ENCODE data around the gene E2F1.
"Not testable (repeated sequence)": the region's sequence is repeated elsewhere in the genome, so short reads cannot be mapped to it uniquely, and the experiment has no call there.

The E2F1 gene

DNA sequence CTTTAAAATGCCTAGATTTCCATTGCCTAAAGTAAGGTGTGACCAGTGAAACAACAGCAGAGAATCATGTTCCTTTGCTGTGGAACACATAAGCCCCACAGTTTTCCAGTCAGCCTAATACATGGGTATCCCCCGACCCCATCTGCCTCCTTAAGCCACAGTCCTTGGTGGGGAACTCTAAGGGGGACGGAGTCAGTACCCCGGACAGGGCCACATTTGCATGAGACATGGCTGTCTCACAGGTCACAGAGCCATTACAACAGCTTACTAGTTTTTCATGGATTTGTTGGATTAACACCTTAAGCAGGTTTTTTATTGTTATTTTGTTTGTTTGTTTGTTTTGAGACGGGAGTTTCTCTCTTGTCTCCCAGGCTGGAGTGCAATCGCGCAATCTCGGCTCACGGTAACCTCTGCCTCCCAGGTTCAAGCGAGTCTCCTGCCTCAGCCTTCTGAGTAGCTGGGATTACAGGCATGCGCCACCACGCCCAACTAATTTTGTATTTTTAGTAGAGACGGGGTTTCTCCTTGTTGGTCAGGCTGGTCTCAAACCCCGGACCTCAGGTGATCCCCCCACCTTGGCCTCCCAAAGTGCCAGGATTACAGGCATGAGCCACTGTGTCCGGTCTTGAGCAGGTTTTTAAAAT, 39.1 kb downstream of the E2F1 start:
- not testable (repeated sequence) for H4K91ac ChIP-seq (ENCODE audit: low read depth, low read length); H4K8ac ChIP-seq (ENCODE audit: low read depth, low read length); H3K79me1 ChIP-seq (ENCODE audit: low read length); H3K23ac ChIP-seq (ENCODE audit: low read length); H2AK5ac ChIP-seq (ENCODE audit: low read length); H3K9ac ChIP-seq (ENCODE audit: low read length); H3K79me2 ChIP-seq (ENCODE audit: control insufficient read depth, insufficient read depth, low read length, poor library complexity); H3K4me1 ChIP-seq (ENCODE audit: control insufficient read depth in 1 of 2, insufficient read depth in 2 of 2, low read length in 2 of 2); H3K18ac ChIP-seq (ENCODE audit: low read length); H2AFZ ChIP-seq (ENCODE audit: insufficient read depth, low read length, poor library complexity); H3K4me3 ChIP-seq (ENCODE audit: low read depth, low read length); H3K4ac ChIP-seq (ENCODE audit: low read depth, low read length); DNase-seq; H3K27ac ChIP-seq (ENCODE audit: low read depth, low read length); H3K14ac ChIP-seq (ENCODE audit: low read length); H4K12ac ChIP-seq (ENCODE audit: low read depth, low read length); H2BK12ac ChIP-seq (ENCODE audit: low read length); H3K27me3 ChIP-seq (ENCODE audit: insufficient read depth, low read length); H2BK5ac ChIP-seq (ENCODE audit: low read depth, low read length, poor library complexity); H3K4me2 ChIP-seq (ENCODE audit: low read length); H3K9me3 ChIP-seq (ENCODE audit: insufficient read depth, low read depth, low read length); H2BK120ac ChIP-seq (ENCODE audit: insufficient read depth, low read length, poor library complexity)
- H3K36me3 ChIP-seq (ENCODE audit: control insufficient read depth in 1 of 2, insufficient read depth in 2 of 2, low read length in 2 of 2) = peaks cover 16 to 17% of the 10 kb centered on the region in 2 experiments
- WGBS (ENCODE audit: extremely low coverage, insufficient coverage, insufficient read length) = no CpG with 5 or more reads among the region's 14 CpGs

DNA sequence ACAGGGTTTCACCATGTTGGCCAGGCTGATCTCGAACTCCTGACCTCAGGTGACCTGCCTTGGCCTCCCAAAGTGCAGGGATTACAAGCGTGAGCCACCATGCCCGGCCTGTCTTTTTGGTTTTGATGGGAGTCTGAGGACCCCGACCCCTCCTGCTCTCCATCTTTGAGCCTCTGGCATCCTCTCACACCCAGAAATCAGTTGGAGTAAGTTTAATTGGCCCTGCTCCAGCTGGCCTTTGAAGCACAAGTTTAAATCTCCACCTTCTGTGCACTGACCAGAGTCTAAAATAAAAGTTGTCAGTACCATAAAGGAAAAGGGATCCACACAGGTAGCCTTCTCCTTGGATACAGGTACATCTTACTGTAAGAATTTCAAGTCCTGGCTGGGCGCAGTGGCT, 40.0 kb downstream of the E2F1 start:
- no peak overlapping the region for H2BK12ac ChIP-seq (ENCODE audit: low read length)
- H3K9ac ChIP-seq (ENCODE audit: low read length) = no peak overlapping the region
- H3K27me3 ChIP-seq (ENCODE audit: insufficient read depth, low read length) = no peaks in the 10 kb centered on the region
- no peak overlapping the region for H2AK5ac ChIP-seq (ENCODE audit: low read length)
- no peak overlapping the region for H3K23ac ChIP-seq (ENCODE audit: low read length)
- no peak overlapping the region for H3K4ac ChIP-seq (ENCODE audit: low read depth, low read length)
- no peak for DNase-seq
- H4K8ac ChIP-seq (ENCODE audit: low read depth, low read length) = no peak overlapping the region
- no peak overlapping the region for H4K12ac ChIP-seq (ENCODE audit: low read depth, low read length)
- H3K27ac ChIP-seq (ENCODE audit: low read depth, low read length) = no peak overlapping the region
- no peaks in the 10 kb centered on the region for H3K79me1 ChIP-seq (ENCODE audit: low read length)
- WGBS (ENCODE audit: extremely low coverage, insufficient coverage, insufficient read length) = no CpG with 5 or more reads among the region's 5 CpGs
- H2BK5ac ChIP-seq (ENCODE audit: low read depth, low read length, poor library complexity) = no peak overlapping the region
- H3K36me3 ChIP-seq (ENCODE audit: control insufficient read depth in 1 of 2, insufficient read depth in 2 of 2, low read length in 2 of 2) = peaks cover 19 to 20% of the 10 kb centered on the region in 2 experiments
- no peak overlapping the region for H3K4me3 ChIP-seq (ENCODE audit: low read depth, low read length)
- no peaks in the 10 kb centered on the region for H3K79me2 ChIP-seq (ENCODE audit: control insufficient read depth, insufficient read depth, low read length, poor library complexity)
- no peaks in the 10 kb centered on the region for H3K9me3 ChIP-seq (ENCODE audit: insufficient read depth, low read depth, low read length)
- H2AFZ ChIP-seq (ENCODE audit: insufficient read depth, low read length, poor library complexity) = no peak overlapping the region
- peaks cover 0 to 2% of the 10 kb centered on the region in 2 experiments for H3K4me1 ChIP-seq (ENCODE audit: control insufficient read depth in 1 of 2, insufficient read depth in 2 of 2, low read length in 2 of 2)
- no peak overlapping the region for H2BK120ac ChIP-seq (ENCODE audit: insufficient read depth, low read length, poor library complexity)
- no peak overlapping the region for H3K4me2 ChIP-seq (ENCODE audit: low read length)
- H3K14ac ChIP-seq (ENCODE audit: low read length) = no peak overlapping the region
- H4K91ac ChIP-seq (ENCODE audit: low read depth, low read length) = no peak overlapping the region
- no peak overlapping the region for H3K18ac ChIP-seq (ENCODE audit: low read length)

DNA sequence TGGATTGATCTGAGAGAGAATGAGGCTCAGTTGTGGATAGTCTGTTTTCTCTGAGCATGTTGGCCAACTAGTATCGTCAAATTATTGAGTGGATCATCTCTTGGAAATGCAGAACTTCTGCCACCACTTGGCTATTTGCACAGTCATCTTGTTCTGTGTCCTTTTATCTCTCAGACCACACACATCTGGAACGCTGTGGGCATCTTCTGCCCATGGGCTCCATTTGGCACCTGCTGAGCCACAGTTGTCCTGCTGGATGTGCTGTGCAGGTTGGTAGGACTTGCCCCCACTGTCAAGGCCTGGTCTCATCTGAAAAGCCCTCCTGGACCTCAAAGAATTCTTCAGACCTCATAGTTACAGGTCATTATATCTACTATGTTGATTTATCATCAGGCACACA, 40.8 kb downstream of the E2F1 start:
- Histone ChIP-seq H2BK12ac (ENCODE audit: low read length) (no peak overlapping the region), H3K9me3 (ENCODE audit: insufficient read depth, low read depth, low read length) (no peaks in the 10 kb centered on the region), H3K4me3 (ENCODE audit: low read depth, low read length) (no peak overlapping the region), H3K4me1 (ENCODE audit: control insufficient read depth in 1 of 2, insufficient read depth in 2 of 2, low read length in 2 of 2) (peaks cover 0 to 2% of the 10 kb centered on the region in 2 experiments), H2BK5ac (ENCODE audit: low read depth, low read length, poor library complexity) (no peak overlapping the region), H2AK5ac (ENCODE audit: low read length) (no peak overlapping the region), H3K23ac (ENCODE audit: low read length) (no peak overlapping the region), H3K4ac (ENCODE audit: low read depth, low read length) (no peak overlapping the region), H3K18ac (ENCODE audit: low read length) (no peak overlapping the region), H2BK120ac (ENCODE audit: insufficient read depth, low read length, poor library complexity) (no peak overlapping the region), H2AFZ (ENCODE audit: insufficient read depth, low read length, poor library complexity) (no peak overlapping the region), H3K27me3 (ENCODE audit: insufficient read depth, low read length) (no peaks in the 10 kb centered on the region), H3K36me3 (ENCODE audit: control insufficient read depth in 1 of 2, insufficient read depth in 2 of 2, low read length in 2 of 2) (peaks cover 20 to 23% of the 10 kb centered on the region in 2 experiments), H3K9ac (ENCODE audit: low read length) (no peak overlapping the region), H3K4me2 (ENCODE audit: low read length) (no peak overlapping the region), H3K79me1 (ENCODE audit: low read length) (no peaks in the 10 kb centered on the region), H3K14ac (ENCODE audit: low read length) (no peak overlapping the region), H4K91ac (ENCODE audit: low read depth, low read length) (no peak overlapping the region), H4K8ac (ENCODE audit: low read depth, low read length) (no peak overlapping the region), H3K79me2 (ENCODE audit: control insufficient read depth, insufficient read depth, low read length, poor library complexity) (no peaks in the 10 kb centered on the region), H4K12ac (ENCODE audit: low read depth, low read length) (no peak overlapping the region), H3K27ac (ENCODE audit: low read depth, low read length) (no peak overlapping the region)
- WGBS (ENCODE audit: extremely low coverage, insufficient coverage, insufficient read length) = no CpG with 5 or more reads among the region's 2 CpGs
- DNase-seq = no peak

DNA sequence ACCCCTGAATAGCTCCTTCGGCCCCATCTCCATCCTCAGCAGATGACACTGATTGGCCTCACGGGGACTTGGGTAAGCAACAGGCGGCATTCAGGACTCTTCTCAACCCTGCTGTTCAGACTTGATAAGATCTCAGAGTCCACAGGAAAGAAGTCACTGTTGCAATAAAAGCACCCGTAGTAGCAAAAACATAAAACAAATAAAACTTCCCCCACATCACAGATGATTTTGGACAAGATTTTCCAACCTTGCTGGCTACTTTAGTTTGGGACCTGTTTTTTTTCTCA, 41.2 kb downstream of the E2F1 start:
- Histone ChIP-seq H2AFZ (ENCODE audit: insufficient read depth, low read length, poor library complexity) (no peak overlapping the region), H3K4ac (ENCODE audit: low read depth, low read length) (no peak overlapping the region), H3K36me3 (ENCODE audit: control insufficient read depth in 1 of 2, insufficient read depth in 2 of 2, low read length in 2 of 2) (peaks cover 23 to 27% of the 10 kb centered on the region in 2 experiments), H3K27ac (ENCODE audit: low read depth, low read length) (no peak overlapping the region), H2BK120ac (ENCODE audit: insufficient read depth, low read length, poor library complexity) (no peak overlapping the region), H3K27me3 (ENCODE audit: insufficient read depth, low read length) (no peaks in the 10 kb centered on the region), H4K91ac (ENCODE audit: low read depth, low read length) (no peak overlapping the region), H4K8ac (ENCODE audit: low read depth, low read length) (no peak overlapping the region), H3K79me1 (ENCODE audit: low read length) (no peaks in the 10 kb centered on the region), H3K4me3 (ENCODE audit: low read depth, low read length) (no peak overlapping the region), H2BK5ac (ENCODE audit: low read depth, low read length, poor library complexity) (no peak overlapping the region), H3K9ac (ENCODE audit: low read length) (no peak overlapping the region), H3K79me2 (ENCODE audit: control insufficient read depth, insufficient read depth, low read length, poor library complexity) (no peaks in the 10 kb centered on the region), H2AK5ac (ENCODE audit: low read length) (no peak overlapping the region), H3K4me2 (ENCODE audit: low read length) (no peak overlapping the region), H3K4me1 (ENCODE audit: control insufficient read depth in 1 of 2, insufficient read depth in 2 of 2, low read length in 2 of 2) (peaks cover 0 to 2% of the 10 kb centered on the region in 2 experiments), H3K9me3 (ENCODE audit: insufficient read depth, low read depth, low read length) (no peaks in the 10 kb centered on the region), H4K12ac (ENCODE audit: low read depth, low read length) (no peak overlapping the region), H2BK12ac (ENCODE audit: low read length) (no peak overlapping the region), H3K18ac (ENCODE audit: low read length) (no peak overlapping the region), H3K23ac (ENCODE audit: low read length) (no peak overlapping the region), H3K14ac (ENCODE audit: low read length) (no peak overlapping the region)
- WGBS (ENCODE audit: extremely low coverage, insufficient coverage, insufficient read length) = no CpG with 5 or more reads among the region's 4 CpGs
- peak in 1 of 2 donors; percentile 28 for DNase-seq

Data from trophoblast cell (in vitro differentiated cells and primary cell).